Fibroblast of skin of right quadriceps (primary cell): Measurements from ENCODE around the gene NCOR1.
"Not testable (repeated sequence)": the region's sequence is repeated elsewhere in the genome, so short reads cannot be mapped to it uniquely, and the experiment has no call there.

Source experiments
- DNase-seq: peaks from one replicate; pipeline ENCODE4 v3.0.0-alpha.2; 2013

The NCOR1 gene

GRCh38 chr17:16214190-16215001, 938 bp downstream of the NCOR1 start:
- peak; percentile 16 for DNase-seq

GRCh38 chr17:16212793-16213192, 2.5 kb downstream of the NCOR1 start:
- no peak for DNase-seq

- peak; percentile 46 for DNase-seq
These were observed 3.7 kb downstream of the NCOR1 start for GRCh38 chr17:16211590-16211989.

- DNase-seq = not testable (repeated sequence)
These were observed 10.6 kb downstream of the NCOR1 start for GRCh38 chr17:16204763-16205162.

GRCh38 chr17:16202554-16203500, 12.5 kb downstream of the NCOR1 start:
- not testable (repeated sequence) for DNase-seq

GRCh38 chr17:16201693-16202131, 13.6 kb downstream of the NCOR1 start:
- not testable (repeated sequence) for DNase-seq

GRCh38 chr17:16199093-16199492, 16.2 kb downstream of the NCOR1 start:
- no peak for DNase-seq

GRCh38 chr17:16197276-16197675, 18.1 kb downstream of the NCOR1 start:
- DNase-seq = no peak

- DNase-seq = not testable (repeated sequence)
These were observed 21.0 kb downstream of the NCOR1 start for GRCh38 chr17:16194307-16194835.

GRCh38 chr17:16191604-16192003, 23.7 kb downstream of the NCOR1 start:
- no peak for DNase-seq

GRCh38 chr17:16190703-16191360, 24.5 kb downstream of the NCOR1 start:
- no peak for DNase-seq

- DNase-seq = no peak
These were observed 25.5 kb downstream of the NCOR1 start for GRCh38 chr17:16189791-16190348.

GRCh38 chr17:16187642-16188041, 27.7 kb downstream of the NCOR1 start:
- no peak for DNase-seq

- DNase-seq = no peak
These were observed 33.8 kb downstream of the NCOR1 start for GRCh38 chr17:16181581-16181980.

- no peak for DNase-seq
These were observed 36.5 kb downstream of the NCOR1 start for GRCh38 chr17:16178836-16179235.

- peak; percentile 27 for DNase-seq
These were observed 43.7 kb downstream of the NCOR1 start for GRCh38 chr17:16171613-16172012.

GRCh38 chr17:16166766-16167165, 48.6 kb downstream of the NCOR1 start:
- DNase-seq = not testable (repeated sequence)

- DNase-seq = no peak
These were observed 56.6 kb downstream of the NCOR1 start for GRCh38 chr17:16158714-16159113.

GRCh38 chr17:16155536-16155935, 59.8 kb downstream of the NCOR1 start:
- no peak for DNase-seq

GRCh38 chr17:16152326-16152725, 63.0 kb downstream of the NCOR1 start:
- not testable (repeated sequence) for DNase-seq

GRCh38 chr17:16150251-16150856, 65.0 kb downstream of the NCOR1 start:
- peak; percentile 38 for DNase-seq

- no peak for DNase-seq
These were observed 66.7 kb downstream of the NCOR1 start for GRCh38 chr17:16148596-16148995.
